Measurements from ENCODE around the gene METRNL. TPM values are rescaled to one million over a fixed set of nuclear protein-coding genes. Genes with fewer than 3 reads are reported as not detected.
"Not testable (repeated sequence)": the region's sequence is repeated elsewhere in the genome, so short reads cannot be mapped to it uniquely, and the experiment has no call there.

The METRNL gene
- total RNA-seq, 1 experiment from 2014 or later = 29.0 TPM

DNA sequence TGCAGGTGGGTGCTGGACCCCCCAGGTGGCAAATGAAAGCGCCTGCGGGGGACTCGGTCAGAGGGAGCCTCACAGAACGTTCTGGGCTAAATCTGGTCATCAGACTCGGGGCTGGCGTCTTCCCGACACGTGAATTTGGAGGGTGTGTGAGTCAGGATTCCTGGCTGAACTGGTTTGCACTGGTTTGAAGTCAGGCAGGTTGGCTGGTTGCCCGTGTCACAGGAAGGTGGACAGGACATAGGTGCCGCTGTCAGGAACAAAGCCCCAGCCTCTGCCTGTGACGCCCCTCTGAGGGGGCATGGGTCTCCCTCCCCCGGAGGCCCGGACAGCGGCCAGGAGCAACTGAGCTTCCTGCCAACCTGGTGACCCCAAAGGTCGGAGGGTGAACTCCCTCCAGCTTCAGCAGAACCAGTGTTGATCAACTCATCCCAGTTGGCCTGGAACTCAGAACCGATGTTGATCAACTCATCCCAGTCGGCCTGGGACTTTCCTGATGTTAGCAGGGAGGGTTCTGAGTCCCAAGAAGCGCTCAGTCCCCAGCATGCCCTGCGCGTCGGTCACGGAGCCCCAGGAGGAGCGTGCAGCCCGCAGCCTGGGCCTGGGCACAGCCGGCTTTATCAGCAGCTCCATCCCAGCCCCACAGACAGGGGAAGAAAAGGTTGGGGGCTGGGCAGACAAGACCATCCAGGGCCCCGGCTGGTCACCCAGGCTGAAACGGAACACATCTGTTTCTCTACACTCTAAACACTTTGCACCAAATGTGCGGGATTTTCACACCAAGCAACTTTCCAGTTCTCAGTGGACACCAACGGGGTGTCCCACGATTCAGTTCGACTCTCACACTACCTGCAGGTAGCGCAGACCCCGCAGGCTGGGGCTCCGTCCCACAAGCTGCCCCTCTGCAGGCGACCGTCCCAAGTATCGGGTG is 14.4 kb upstream of the METRNL start:
- peaks cover 10% of the 10 kb centered on the region for H3K27me3 Mint-ChIP-seq (ENCODE audit: unreplicated experiment)
- no TSS peak for BruUV-seq (replicated peaks)
- TF ChIP-seq, protein P1, sequence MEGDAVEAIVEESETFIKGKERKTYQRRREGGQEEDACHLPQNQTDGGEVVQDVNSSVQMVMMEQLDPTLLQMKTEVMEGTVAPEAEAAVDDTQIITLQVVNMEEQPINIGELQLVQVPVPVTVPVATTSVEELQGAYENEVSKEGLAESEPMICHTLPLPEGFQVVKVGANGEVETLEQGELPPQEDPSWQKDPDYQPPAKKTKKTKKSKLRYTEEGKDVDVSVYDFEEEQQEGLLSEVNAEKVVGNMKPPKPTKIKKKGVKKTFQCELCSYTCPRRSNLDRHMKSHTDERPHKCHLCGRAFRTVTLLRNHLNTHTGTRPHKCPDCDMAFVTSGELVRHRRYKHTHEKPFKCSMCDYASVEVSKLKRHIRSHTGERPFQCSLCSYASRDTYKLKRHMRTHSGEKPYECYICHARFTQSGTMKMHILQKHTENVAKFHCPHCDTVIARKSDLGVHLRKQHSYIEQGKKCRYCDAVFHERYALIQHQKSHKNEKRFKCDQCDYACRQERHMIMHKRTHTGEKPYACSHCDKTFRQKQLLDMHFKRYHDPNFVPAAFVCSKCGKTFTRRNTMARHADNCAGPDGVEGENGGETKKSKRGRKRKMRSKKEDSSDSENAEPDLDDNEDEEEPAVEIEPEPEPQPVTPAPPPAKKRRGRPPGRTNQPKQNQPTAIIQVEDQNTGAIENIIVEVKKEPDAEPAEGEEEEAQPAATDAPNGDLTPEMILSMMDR (IDR thresholded peaks at IDR 0.05; ENCODE audit: unreplicated experiment) = no peak
- no peak overlapping the region for H3K27ac Mint-ChIP-seq (ENCODE audit: unreplicated experiment)
- intact Hi-C loops (cut with micrococcal nuclease; ENCODE audit: unreplicated experiment) = no loop called here
- no peak overlapping the region for H3K4me3 Mint-ChIP-seq (ENCODE audit: low read depth, unreplicated experiment)
- no peaks in the 10 kb centered on the region for H3K9me3 Mint-ChIP-seq (ENCODE audit: low read depth, unreplicated experiment)
- no peaks in the 10 kb centered on the region for H3K4me1 Mint-ChIP-seq (ENCODE audit: low read depth, unreplicated experiment)
- peak; percentile 68 for DNase-seq
- CTCF ChIA-PET = no interaction called here
- H3K36me3 Mint-ChIP-seq (ENCODE audit: insufficient read depth, unreplicated experiment) = peaks cover 5% of the 10 kb centered on the region

DNA sequence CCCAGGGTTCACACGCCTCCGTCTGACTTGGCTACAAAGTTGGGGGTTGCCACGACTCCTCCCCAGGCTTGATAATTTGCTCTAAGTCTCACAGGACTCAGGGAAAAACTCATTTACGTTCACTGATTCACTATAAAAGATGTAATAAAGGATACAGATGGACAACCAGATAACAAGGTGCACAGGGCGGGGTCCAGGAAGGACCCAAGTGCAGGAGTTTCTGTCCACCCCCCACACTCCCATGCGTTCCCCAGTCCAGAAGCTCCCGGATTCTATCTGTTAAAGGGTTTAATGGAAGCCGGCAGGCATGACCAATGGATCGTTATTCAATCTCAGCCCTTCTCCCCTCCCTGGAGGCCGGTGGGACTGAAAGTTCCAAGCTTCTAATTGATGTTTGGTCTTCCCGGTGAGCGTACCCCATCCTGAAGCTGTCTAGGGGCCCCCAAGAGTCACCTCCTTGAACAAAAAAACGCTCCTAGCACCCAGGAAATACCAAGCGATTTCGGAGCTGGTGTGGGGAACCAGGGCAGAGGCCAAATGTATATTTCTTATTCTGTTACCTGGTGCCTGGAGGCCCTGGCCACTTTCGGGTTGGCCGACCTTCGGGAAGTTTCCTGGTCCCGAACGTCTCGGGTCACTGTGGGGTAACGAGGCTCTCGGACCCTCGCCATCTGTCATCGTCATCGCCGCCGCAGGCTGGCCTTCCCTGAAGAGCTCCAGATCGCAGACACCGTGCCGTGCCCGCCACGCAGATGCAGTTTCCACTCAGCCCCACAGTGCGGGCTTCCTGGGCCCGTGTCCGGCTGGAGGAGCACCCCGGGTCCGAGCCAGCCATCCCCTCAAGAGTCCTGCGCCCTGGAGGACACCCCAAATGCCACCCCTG is 13.5 kb upstream of the METRNL start:
- DNase-seq = no peak
- H3K36me3 Mint-ChIP-seq (ENCODE audit: insufficient read depth, unreplicated experiment) = peaks cover 5% of the 10 kb centered on the region
- CTCF ChIA-PET = no interaction called here
- TF ChIP-seq, protein P1 (IDR thresholded peaks at IDR 0.05; ENCODE audit: unreplicated experiment) = no peak
- H3K27me3 Mint-ChIP-seq (ENCODE audit: unreplicated experiment) = peaks cover 12% of the 10 kb centered on the region
- no TSS peak for BruUV-seq (replicated peaks)
- no peak overlapping the region for H3K4me3 Mint-ChIP-seq (ENCODE audit: low read depth, unreplicated experiment)
- H3K4me1 Mint-ChIP-seq (ENCODE audit: low read depth, unreplicated experiment) = no peaks in the 10 kb centered on the region
- H3K9me3 Mint-ChIP-seq (ENCODE audit: low read depth, unreplicated experiment) = no peaks in the 10 kb centered on the region
- H3K27ac Mint-ChIP-seq (ENCODE audit: unreplicated experiment) = no peak overlapping the region
- intact Hi-C loops (cut with micrococcal nuclease; ENCODE audit: unreplicated experiment) = no loop called here

DNA sequence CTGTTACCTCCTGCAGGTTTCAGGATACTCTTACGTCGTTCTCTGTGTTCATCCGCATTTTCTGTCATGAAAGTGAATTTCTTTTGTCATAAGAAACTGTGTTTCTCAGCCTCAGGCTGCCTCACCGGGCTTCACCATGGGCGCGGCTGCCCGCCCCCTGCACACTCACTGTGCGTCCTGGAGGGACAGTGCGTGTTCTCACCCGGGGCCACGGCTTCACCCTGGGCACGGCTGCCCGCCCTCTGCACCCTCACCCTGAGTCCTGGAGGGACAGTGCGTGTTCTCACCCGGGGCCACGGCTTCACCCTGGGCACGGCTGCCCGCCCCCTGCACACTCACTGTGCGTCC is 12.9 kb upstream of the METRNL start:
- CTCF ChIA-PET; BruUV-seq (replicated peaks); H3K4me1 Mint-ChIP-seq (ENCODE audit: low read depth, unreplicated experiment); H3K9me3 Mint-ChIP-seq (ENCODE audit: low read depth, unreplicated experiment); H3K4me3 Mint-ChIP-seq (ENCODE audit: low read depth, unreplicated experiment); intact Hi-C loops (cut with micrococcal nuclease; ENCODE audit: unreplicated experiment); DNase-seq; H3K36me3 Mint-ChIP-seq (ENCODE audit: insufficient read depth, unreplicated experiment); H3K27ac Mint-ChIP-seq (ENCODE audit: unreplicated experiment): not testable (repeated sequence)
- peaks cover 12% of the 10 kb centered on the region for H3K27me3 Mint-ChIP-seq (ENCODE audit: unreplicated experiment)

DNA sequence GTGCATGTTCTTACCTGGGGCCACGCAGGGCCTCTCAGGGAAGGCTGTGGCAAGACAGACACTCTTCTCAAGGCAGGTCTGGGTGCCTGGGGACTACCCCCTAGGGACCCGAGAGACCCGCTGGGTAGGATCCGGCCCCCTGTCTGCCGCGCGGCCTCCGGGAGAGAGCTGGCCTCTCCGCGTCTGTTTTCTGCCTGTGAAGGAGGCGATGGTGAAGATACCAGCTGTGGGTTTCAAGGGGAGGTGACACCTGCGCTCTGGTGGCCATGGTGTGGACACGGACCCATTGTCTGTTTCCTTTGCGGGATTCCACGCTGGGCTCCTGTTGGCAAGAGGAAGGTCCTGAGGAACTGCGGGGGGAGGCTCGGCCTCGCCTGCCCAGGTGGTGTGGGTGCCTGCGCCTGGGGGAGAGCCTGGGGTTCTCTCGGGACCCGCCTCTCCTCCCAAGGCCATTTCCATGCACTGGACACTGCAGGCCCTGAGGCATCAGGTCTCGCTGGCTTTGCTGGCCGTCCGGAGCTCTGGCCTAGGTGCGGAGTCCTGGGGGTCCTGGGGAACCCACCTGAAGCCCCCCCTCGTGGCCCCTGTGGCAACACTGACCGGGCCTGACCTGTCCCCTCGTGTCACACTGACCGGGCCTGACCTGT is 12.2 kb upstream of the METRNL start:
- TF ChIP-seq, protein P1 (IDR thresholded peaks at IDR 0.05; ENCODE audit: unreplicated experiment) = no peak
- Mint-ChIP-seq H3K9me3 (ENCODE audit: low read depth, unreplicated experiment) (no peaks in the 10 kb centered on the region), H3K36me3 (ENCODE audit: insufficient read depth, unreplicated experiment) (peaks cover 5% of the 10 kb centered on the region), H3K27me3 (ENCODE audit: unreplicated experiment) (peaks cover 12% of the 10 kb centered on the region), H3K4me1 (ENCODE audit: low read depth, unreplicated experiment) (no peaks in the 10 kb centered on the region), H3K4me3 (ENCODE audit: low read depth, unreplicated experiment) (no peak overlapping the region), H3K27ac (ENCODE audit: unreplicated experiment) (no peak overlapping the region)
- intact Hi-C loops (cut with micrococcal nuclease; ENCODE audit: unreplicated experiment) = no loop called here
- BruUV-seq (replicated peaks) = no TSS peak
- CTCF ChIA-PET = no interaction called here
- no peak for DNase-seq

Measured in Calu3 (cell line).